ENCODE results near the gene CKAP2L. TPM values are rescaled to one million over a fixed set of nuclear protein-coding genes. Genes with fewer than 3 reads are reported as not detected.
A peak's percentile ranks its signal among the peaks of the same experiment; 100 is the strongest.

CKAP2L gene
- total RNA-seq (under 1 TPM in 2 of 4 donors, not detected in 2; 0.28 to 0.54 TPM), polyA plus RNA-seq (1 to 10 TPM in 2 of 3 donors, under 1 TPM in 1; under 0.01 to 3.0 (median 2.3) TPM)

GRCh38 chr2:112764071-112765044 lies at the start of gene CKAP2L:
Gene CKAP2L, minus strand, starts transcription at chr2:112764609. Its CDS starts 11 bp downstream, at chr2:112764598.
- Histone ChIP-seq H3K27me3 (no peaks in the 10 kb centered on the region), H3K27ac (peak within 1 kb of the TSS; percentile 25 to 66 (median 47)), H3K4me1 (peaks cover 0 to 16% (median 13%) of the 10 kb centered on the region in 4 donors), H3K9me3 (no peaks in the 10 kb centered on the region), H3K4me3 (peak within 1 kb of the TSS; percentile 58 to 75 (median 71)), H3K36me3 (no peaks in the 10 kb centered on the region)
- DNase-seq, result peak; percentile 96
- TF ChIP-seq POLR2AphosphoS5 (IDR thresholded peaks at IDR 0.05) (peak in 1 of 4 donors; percentile 60), EP300 (IDR thresholded peaks at IDR 0.05) (no peak), POLR2A (IDR thresholded peaks at IDR 0.05) (no peak), CTCF (IDR thresholded peaks at IDR 0.05) (no peak)
- WGBS, 2 donors, result 0% methylated on average over 79 of the region's 79 CpGs
- intact Hi-C loops (cut with DNase I), result no loop called here

- intact Hi-C loops (cut with DNase I), result no loop called here
- no peak overlapping the region for H3K27ac ChIP-seq
- H3K4me3 ChIP-seq, result no peak overlapping the region
- H3K27me3 ChIP-seq, result no peaks in the 10 kb centered on the region
- 94 to 95% methylated on average over 10 of the region's 10 CpGs for WGBS, 2 donors
- H3K36me3 ChIP-seq, result no peaks in the 10 kb centered on the region
- peaks cover 0 to 10% (median 8%) of the 10 kb centered on the region in 4 donors for H3K4me1 ChIP-seq
- TF ChIP-seq CTCF (IDR thresholded peaks at IDR 0.05) (no peak), POLR2A (IDR thresholded peaks at IDR 0.05) (no peak), POLR2AphosphoS5 (IDR thresholded peaks at IDR 0.05) (no peak), EP300 (IDR thresholded peaks at IDR 0.05) (no peak)
- H3K9me3 ChIP-seq, result no peaks in the 10 kb centered on the region
- no peak for DNase-seq
Observed at GRCh38 chr2:112813280-112813966, 49.0 kb upstream of the CKAP2L start.

GRCh38 chr2:112812318-112813267 lies 48.2 kb upstream of the CKAP2L start:
- Histone ChIP-seq H3K4me1 (peaks cover 0 to 10% (median 8%) of the 10 kb centered on the region in 4 donors), H3K36me3 (no peaks in the 10 kb centered on the region), H3K9me3 (peaks cover 0 to under 1% (median 0%) of the 10 kb centered on the region in 4 donors), H3K27me3 (no peaks in the 10 kb centered on the region), H3K27ac (no peak overlapping the region), H3K4me3 (no peak overlapping the region)
- no peak for DNase-seq
- WGBS, 2 donors, result 68 to 79% methylated on average over 14 of the region's 14 CpGs
- intact Hi-C loops (cut with DNase I), result no loop called here
- TF ChIP-seq POLR2AphosphoS5 (IDR thresholded peaks at IDR 0.05), result no peak
- no peak for TF ChIP-seq EP300 (IDR thresholded peaks at IDR 0.05)
- TF ChIP-seq CTCF (IDR thresholded peaks at IDR 0.05), result no peak
- no peak for TF ChIP-seq POLR2A (IDR thresholded peaks at IDR 0.05)

- intact Hi-C loops (cut with DNase I), result no loop called here
- Histone ChIP-seq H3K4me3 (no peak overlapping the region), H3K27ac (no peak overlapping the region), H3K27me3 (no peaks in the 10 kb centered on the region), H3K4me1 (peaks cover 0 to 10% (median 8%) of the 10 kb centered on the region in 4 donors), H3K9me3 (peaks cover 0 to 3% (median 0%) of the 10 kb centered on the region in 4 donors), H3K36me3 (no peaks in the 10 kb centered on the region)
- DNase-seq, result no peak
- peak in 2 of 4 donors; percentile 13 to 31 for TF ChIP-seq POLR2AphosphoS5 (IDR thresholded peaks at IDR 0.05)
- TF ChIP-seq POLR2A (IDR thresholded peaks at IDR 0.05), result no peak
- TF ChIP-seq EP300 (IDR thresholded peaks at IDR 0.05), result peak in 1 of 4 donors; percentile 11
- no peak for TF ChIP-seq CTCF (IDR thresholded peaks at IDR 0.05)
- 42 to 48% methylated on average over 7 of the region's 7 CpGs for WGBS, 2 donors
Observed at GRCh38 chr2:112811841-112812306, 47.5 kb upstream of the CKAP2L start.

All from sigmoid colon (tissue), 7 donors.